Measurements from ENCODE around the gene CTAGE8. TPM values are rescaled to one million over a fixed set of nuclear protein-coding genes. Genes with fewer than 3 reads are reported as not detected.
A peak's percentile ranks its signal among the peaks of the same experiment; 100 is the strongest.
"Not testable (repeated sequence)": the region's sequence is repeated elsewhere in the genome, so short reads cannot be mapped to it uniquely, and the experiment has no call there.

The CTAGE8 gene
- total and polyA plus RNA-seq, 2 donors (not counting 3 experiments of a cell fraction or from before 2014, with no cell fraction given) = 0.03 to 0.49 TPM

GRCh38 chr7:144259067-144259466 is 10.0 kb downstream of the CTAGE8 start:
- H3K27ac ChIP-seq (ENCODE audit: insufficient read depth, low read depth, low read length); FAIRE-seq; H3K9me1 ChIP-seq (replicated peaks; ENCODE audit: control insufficient read depth, extremely low read depth, insufficient read depth, low read length); H3K36me3 ChIP-seq (ENCODE audit: control insufficient read depth in 2 of 2, extremely low read depth in 1 of 2, insufficient read depth in 2 of 2, low read length in 2 of 2); H3K4me2 ChIP-seq (ENCODE audit: insufficient read depth, low read length); H3K4me3 ChIP-seq (replicated peaks in 1 of 3; ENCODE audit: insufficient read depth in 1 of 3, low read depth in 1 of 3, low read length in 3 of 3); DNase-seq (ENCODE audit: low read depth, low spot score); H3K27me3 ChIP-seq (ENCODE audit: control insufficient read depth in 2 of 2, insufficient read depth in 2 of 2, low read length in 2 of 2); H3K9ac ChIP-seq (replicated peaks; ENCODE audit: extremely low read depth, insufficient read depth, low read length); BruUV-seq (replicated peaks); H4K20me1 ChIP-seq (replicated peaks; ENCODE audit: control insufficient read depth, extremely low read depth, insufficient read depth, low read length); H3K9me3 ChIP-seq (replicated peaks; ENCODE audit: control insufficient read depth, insufficient read depth, low read length); H2AFZ ChIP-seq (ENCODE audit: low read depth, low read length); intact Hi-C loops (cut with micrococcal nuclease); CTCF ChIA-PET; H3K4me1 ChIP-seq (ENCODE audit: control insufficient read depth, extremely low read depth, insufficient read depth, low read length); POLR2A ChIA-PET; H3K79me2 ChIP-seq (ENCODE audit: control insufficient read depth, insufficient read depth, low read length); dilution Hi-C loops (cut with MboI; ENCODE audit: extremely low pct_ligation_motif_present, low sequenced_read_pairs): not testable (repeated sequence)

DNA sequence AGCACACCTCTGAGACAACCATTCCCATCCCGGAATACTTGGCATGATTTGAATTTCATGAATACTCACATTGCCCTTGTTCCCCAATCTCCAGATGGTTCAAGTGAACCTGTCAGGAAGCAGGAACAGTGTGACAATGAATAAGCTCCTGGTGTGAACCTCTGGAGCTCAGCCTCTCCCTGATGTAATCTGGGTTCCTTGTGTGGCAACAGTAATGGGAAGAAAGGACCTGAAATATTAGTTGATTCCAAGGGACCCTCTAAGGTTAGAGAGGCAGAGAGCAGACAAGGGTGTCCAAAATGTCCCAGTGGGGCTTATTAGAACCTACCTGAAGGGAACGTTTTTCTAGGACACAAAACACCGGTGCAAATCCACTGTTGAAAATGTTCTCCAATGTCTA is 13.0 kb downstream of the CTAGE8 start:
- no peaks in the 10 kb centered on the region for H3K27me3 ChIP-seq (ENCODE audit: control insufficient read depth in 2 of 2, insufficient read depth in 2 of 2, low read length in 2 of 2)
- H3K4me3 ChIP-seq (replicated peaks in 1 of 3; ENCODE audit: insufficient read depth in 1 of 3, low read depth in 1 of 3, low read length in 3 of 3) = no peak overlapping the region
- peak; percentile 13 for DNase-seq (ENCODE audit: low read depth, low spot score)
- no peaks in the 10 kb centered on the region for H3K4me1 ChIP-seq (ENCODE audit: control insufficient read depth, extremely low read depth, insufficient read depth, low read length)
- TF ChIP-seq EZH2 (IDR thresholded peaks at IDR 0.05; ENCODE audit: borderline replicate concordance, low read depth, low read length, severe bottlenecking) (no peak), GATA2 (IDR thresholded peaks at IDR 0.05; ENCODE audit: insufficient read depth, insufficient read length, low read depth, low read length) (no peak), FOS (IDR thresholded peaks at IDR 0.05; ENCODE audit: borderline replicate concordance, insufficient read depth, low read length) (no peak)
- H3K9ac ChIP-seq (replicated peaks; ENCODE audit: extremely low read depth, insufficient read depth, low read length) = no peak overlapping the region
- no peak overlapping the region for H2AFZ ChIP-seq (ENCODE audit: low read depth, low read length)
- no peaks in the 10 kb centered on the region for H3K9me3 ChIP-seq (replicated peaks; ENCODE audit: control insufficient read depth, insufficient read depth, low read length)
- BruUV-seq (replicated peaks) = no TSS peak
- no peaks in the 10 kb centered on the region for H3K36me3 ChIP-seq (ENCODE audit: control insufficient read depth in 2 of 2, extremely low read depth in 1 of 2, insufficient read depth in 2 of 2, low read length in 2 of 2)
- no peak overlapping the region for H3K4me2 ChIP-seq (ENCODE audit: insufficient read depth, low read length)
- POLR2A ChIA-PET = no interaction called here
- dilution Hi-C loops (cut with MboI; ENCODE audit: extremely low pct_ligation_motif_present, low sequenced_read_pairs) = no loop called here
- no peaks in the 10 kb centered on the region for H4K20me1 ChIP-seq (replicated peaks; ENCODE audit: control insufficient read depth, extremely low read depth, insufficient read depth, low read length)
- no peaks in the 10 kb centered on the region for H3K9me1 ChIP-seq (replicated peaks; ENCODE audit: control insufficient read depth, extremely low read depth, insufficient read depth, low read length)
- H3K27ac ChIP-seq (ENCODE audit: insufficient read depth, low read depth, low read length) = no peak overlapping the region
- no peaks in the 10 kb centered on the region for H3K79me2 ChIP-seq (ENCODE audit: control insufficient read depth, insufficient read depth, low read length)
- intact Hi-C loops (cut with micrococcal nuclease) = no loop called here
- CTCF ChIA-PET = no interaction called here
- no peak for FAIRE-seq

Measured in endothelial cell of umbilical vein (primary cell).